GM23338 (cell line): ENCODE results near the gene SARM1. TPM values are rescaled to one million over a fixed set of nuclear protein-coding genes. Genes with fewer than 3 reads are reported as not detected.
A peak's percentile ranks its signal among the peaks of the same experiment; 100 is the strongest.

Experiments
- ATAC-seq: fragments of 200-7000 bp; cut with Tn5 transposase; 3 replicates; pipeline ENCODE4 v1.9.1; 2020
- DNase-seq: peaks from one replicate; pipeline ENCODE4 v3.0.0-alpha.2; 2015; ENCODE audit warnings: low spot score
- H2AFZ ChIP-seq: fragments of 200-600 bp; sonication (generic); 2 replicates; pipeline ENCODE4 v1.8.0; 2016; ENCODE audit warnings: antibody characterized with exemption, mild to moderate bottlenecking, moderate library complexity
- H3F3A ChIP-seq: fragments of 200-600 bp; sonication (generic); replicated peaks from 2 replicates; pipeline ENCODE4 v1.8.0; 2017; ENCODE audit warnings: antibody characterized with exemption, mixed run types, low read depth
- H3K27ac ChIP-seq: fragments of 200-600 bp; sonication (generic); 2 replicates; pipeline ENCODE4 v1.6.1; 2016; ENCODE audit warnings: low read depth
- H3K27me3 ChIP-seq: fragments of 200-600 bp; sonication (generic); 2 replicates; pipeline ENCODE4 v1.8.0; 2016; ENCODE audit warnings: mild to moderate bottlenecking, mixed run types, moderate library complexity; ENCODE audit not compliant: insufficient read depth
- H3K36me3 ChIP-seq: fragments of 200-600 bp; sonication (generic); 2 replicates; pipeline ENCODE4 v1.8.0; 2016; ENCODE audit warnings: mild to moderate bottlenecking; ENCODE audit not compliant: insufficient read depth
- H3K4me1 ChIP-seq: fragments of 200-600 bp; sonication (generic); 2 replicates; pipeline ENCODE4 v1.8.0; 2016; ENCODE audit warnings: mild to moderate bottlenecking, moderate library complexity; ENCODE audit not compliant: insufficient read depth
- H3K4me2 ChIP-seq: fragments of 200-600 bp; sonication (generic); 2 replicates; pipeline ENCODE4 v1.7.1; 2017; ENCODE audit warnings: mixed run types
- H3K4me3 ChIP-seq: fragments of 200-600 bp; sonication (generic); 2 replicates; pipeline ENCODE4 v1.6.1; 2016; ENCODE audit warnings: mixed run types
- H3K79me2 ChIP-seq: fragments of 200-600 bp; sonication (generic); replicated peaks from 2 replicates; pipeline ENCODE4 v1.8.0; 2017; ENCODE audit warnings: mild to moderate bottlenecking; ENCODE audit not compliant: insufficient read depth
- H3K9me2 ChIP-seq: fragments of 200-600 bp; sonication (generic); 2 replicates; pipeline ENCODE4 v1.8.0; 2017; ENCODE audit not compliant: insufficient read depth
- H4K20me1 ChIP-seq: fragments of 200-600 bp; sonication (generic); replicated peaks from 2 replicates; pipeline ENCODE4 v1.8.0; 2017; ENCODE audit warnings: mild to moderate bottlenecking; ENCODE audit not compliant: insufficient read depth
- H3K27ac Mint-ChIP-seq: 2 replicates; pipeline ENCODE4 v1.8.0; 2020; ENCODE audit warnings: inconsistent platforms, mild to moderate bottlenecking, moderate library complexity, mixed read lengths
- H3K27me3 Mint-ChIP-seq: 3 replicates; pipeline ENCODE4 v1.8.0; 2022; ENCODE audit warnings: low read depth, mild to moderate bottlenecking, moderate library complexity, mixed read lengths, inconsistent platforms; ENCODE audit not compliant: insufficient read depth, poor library complexity
- H3K36me3 Mint-ChIP-seq: 3 replicates; pipeline ENCODE4 v1.8.0; 2021; ENCODE audit warnings: low read depth, mild to moderate bottlenecking, inconsistent platforms, moderate library complexity, mixed read lengths
- H3K4me1 Mint-ChIP-seq: 3 replicates; pipeline ENCODE4 v1.8.0; 2020; ENCODE audit warnings: mild to moderate bottlenecking, inconsistent platforms, mixed read lengths
- H3K4me3 Mint-ChIP-seq: 3 replicates; pipeline ENCODE4 v1.8.0; 2021; ENCODE audit warnings: moderate library complexity, mild to moderate bottlenecking, inconsistent platforms, mixed read lengths
- H3K9me3 Mint-ChIP-seq: 3 replicates; pipeline ENCODE4 v1.8.0; 2020; ENCODE audit warnings: moderate library complexity, mild to moderate bottlenecking, inconsistent platforms, mixed read lengths
- CREB1 ChIP-seq: fragments of 250-450 bp; sonication (Bioruptor Pico); IDR thresholded peaks from 2 replicates; pipeline ENCODE4 v1.5.0; 2020; ENCODE audit warnings: low read depth, mild to moderate bottlenecking, moderate library complexity
- EZH2phosphoT487 ChIP-seq: fragments of 200-600 bp; sonication (generic); IDR thresholded peaks from one replicate; pipeline ENCODE4 v1.8.1; 2018; ENCODE audit warnings: antibody characterized with exemption; ENCODE audit not compliant: unreplicated experiment
- JUNB ChIP-seq: IDR thresholded peaks from one replicate; pipeline ENCODE4 v1.6.1; 2016; ENCODE audit warnings: antibody characterized with exemption; ENCODE audit not compliant: unreplicated experiment
- NANOG ChIP-seq: IDR thresholded peaks from 2 replicates; pipeline ENCODE4 v1.6.1; 2016; ENCODE audit warnings: antibody characterized with exemption, borderline replicate concordance
- REST ChIP-seq: IDR thresholded peaks from one replicate; pipeline ENCODE4 v1.6.1; 2018; ENCODE audit warnings: antibody characterized with exemption; ENCODE audit not compliant: unreplicated experiment
- STAT1 ChIP-seq: IDR thresholded peaks from one replicate; pipeline ENCODE4 v1.6.1; 2016; ENCODE audit warnings: antibody characterized with exemption; ENCODE audit not compliant: unreplicated experiment
- ZNF114 ChIP-seq: fragments of 250-450 bp; sonication (Bioruptor Pico); IDR thresholded peaks from 2 replicates; pipeline ENCODE4 v1.5.0; 2020; ENCODE audit warnings: mild to moderate bottlenecking, moderate library complexity
- ZNF462 ChIP-seq: fragments of 250-450 bp; sonication (Bioruptor Pico); IDR thresholded peaks from 2 replicates; pipeline ENCODE4 v1.5.0; 2020; ENCODE audit warnings: mild to moderate bottlenecking, moderate library complexity
- polyA plus RNA-seq: library from polyadenylated mRNA; unstranded; fragments of >200 nt; fragmentation: Nextera tagmentation; extraction: Ambion mirVana; gene quantifications from 2 replicates; pipeline ENCODE4 v1.2.1, GENCODE V29; 2016
- total RNA-seq: library from RNA; depleted of rRNA; stranded (reverse); fragments of >200 nt; shearing (Covaris generic); gene quantifications from 2 replicates; pipeline ENCODE4 v1.2.3, GENCODE V29; 2014

The SARM1 gene
- total and polyA plus RNA-seq, 2 experiments from 2014 or later, result 0.89 to 15.3 TPM

DNA sequence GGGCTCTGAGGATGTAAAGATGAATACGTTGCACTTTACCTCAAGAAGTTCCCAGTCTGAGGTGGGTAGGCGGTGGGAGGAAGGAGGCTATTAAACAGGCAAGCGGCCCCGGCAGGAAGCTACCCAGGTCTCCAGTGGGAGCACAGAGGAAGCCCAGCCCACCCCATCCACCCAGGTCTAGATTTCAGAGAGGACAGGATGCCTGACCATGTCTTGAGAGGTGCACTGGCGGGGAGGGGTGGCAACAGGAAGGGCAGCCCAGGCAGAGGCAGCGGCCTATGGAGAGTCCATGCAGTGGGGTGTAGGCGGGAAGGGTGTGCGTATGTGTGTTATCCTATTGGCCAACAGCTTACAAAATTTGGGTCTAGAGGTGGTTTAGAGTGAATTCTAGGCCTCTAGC is 13.9 kb downstream of the SARM1 start:
- no peaks in the 10 kb centered on the region for H3K79me2 ChIP-seq
- no peaks in the 10 kb centered on the region for H4K20me1 ChIP-seq
- Mint-ChIP-seq H3K27ac (no peak overlapping the region), H3K36me3 (peaks cover 3% of the 10 kb centered on the region), H3K4me3 (peak overlapping the region; percentile 87), H3K9me3 (no peaks in the 10 kb centered on the region; the same call in 2 of the 3 replicates), H3K27me3 (peaks cover 58% of the 10 kb centered on the region), H3K4me1 (peaks cover 11% of the 10 kb centered on the region)
- H3K9me2 ChIP-seq, result no peaks in the 10 kb centered on the region
- ATAC-seq, result no peak
- peaks cover 8% of the 10 kb centered on the region; the same call in 1 of the 2 replicates for H3K4me1 ChIP-seq
- DNase-seq, result no peak
- H3K4me3 ChIP-seq, result peak overlapping the region; percentile 90
- 0 out of 2 replicates have a peak, but pooled peaks cover 4% of the 10 kb centered on the region for H3F3A ChIP-seq
- H3K27me3 ChIP-seq, result peaks cover 62% of the 10 kb centered on the region
- TF ChIP-seq EZH2phosphoT487 (no peak), STAT1 (no peak), REST (no peak), ZNF114 (no peak), JUNB (no peak)
- H3K4me2 ChIP-seq, result peak overlapping the region; percentile 95
- H3K36me3 ChIP-seq, result no peaks in the 10 kb centered on the region
- 0 out of 2 replicates have a peak overlapping the region, but pooled peaks have one; percentile 96 for H2AFZ ChIP-seq
- no peak overlapping the region for H3K27ac ChIP-seq

- Histone ChIP-seq H3K79me2 (no peaks in the 10 kb centered on the region), H3K4me2 (no peak overlapping the region), H4K20me1 (no peaks in the 10 kb centered on the region), H2AFZ (no peak overlapping the region), H3K9me2 (no peaks in the 10 kb centered on the region), H3K4me1 (peaks cover 5% of the 10 kb centered on the region; the same call in 1 of the 2 replicates), H3K27ac (no peak overlapping the region), H3F3A (0 out of 2 replicates have a peak, but pooled peaks cover 4% of the 10 kb centered on the region), H3K27me3 (peaks cover 52% of the 10 kb centered on the region), H3K4me3 (no peak overlapping the region), H3K36me3 (no peaks in the 10 kb centered on the region)
- Mint-ChIP-seq H3K4me3 (no peak overlapping the region), H3K9me3 (no peaks in the 10 kb centered on the region; the same call in 2 of the 3 replicates), H3K4me1 (peaks cover 10% of the 10 kb centered on the region), H3K27me3 (peaks cover 48% of the 10 kb centered on the region), H3K36me3 (peaks cover 12% of the 10 kb centered on the region), H3K27ac (no peak overlapping the region)
- ATAC-seq, result no peak
- DNase-seq, result no peak
- TF ChIP-seq REST (no peak), ZNF114 (no peak), CREB1 (CRISPR knock-in tag) (no peak), ZNF462 (CRISPR knock-in tag) (no peak), NANOG (no peak), STAT1 (no peak), JUNB (no peak)
These were observed 14.9 kb downstream of the SARM1 start for GRCh38 chr17:28386391-28386790.
